Right lobe of liver (tissue), 6 donors: ENCODE data around the gene LAG3. TPM values are rescaled to one million over a fixed set of nuclear protein-coding genes. Genes with fewer than 3 reads are reported as not detected.

Experiments used
- ATAC-seq, 4 donors: fragments of 200-7000 bp; cut with Tn5 transposase; one replicate each; pipeline ENCODE4 v1.9.1; 2020; ENCODE audit warnings: mild to moderate bottlenecking in 4 of 4, moderate library complexity in 4 of 4
- DNase-seq, 3 donors: peaks; one replicate each; pipeline ENCODE4 v3.0.0-alpha.2; 2020
- H3K27ac ChIP-seq, 3 donors: fragments of 200-600 bp; one replicate each; pipeline ENCODE4 v1.8.0; 2022
- H3K27me3 ChIP-seq, 2 donors: fragments of 200-600 bp; one replicate each; pipeline ENCODE4 v1.8.0; 2022
- H3K36me3 ChIP-seq, 4 donors: fragments of 200-600 bp; sonication (generic) in 1 of 4; one replicate each; pipeline versions ENCODE4 v1.5.1 to v1.8.0; 2017 to 2022; ENCODE audit warnings: control low read depth in 1 of 4
- H3K4me1 ChIP-seq, 4 donors: fragments of 200-600 bp; sonication (generic) in 1 of 4; one replicate each; pipeline versions ENCODE4 v1.5.1 to v1.8.0; 2017 to 2022; ENCODE audit warnings: control low read depth in 1 of 4
- H3K4me3 ChIP-seq, 3 donors: fragments of 200-600 bp; one replicate each; pipeline ENCODE4 v1.8.0; 2022
- H3K9me3 ChIP-seq, 4 donors: fragments of 200-600 bp; sonication (generic) in 1 of 4; one replicate each; pipeline versions ENCODE4 v1.5.1 to v1.8.0; 2017 to 2022; ENCODE audit warnings: control low read depth in 1 of 4
- CTCF ChIP-seq, 4 donors: fragments of 200-600 bp in 3 of 4; fragments of 450-650 bp in 1 of 4; IDR thresholded peaks; one replicate each; pipeline versions ENCODE4 v1.5.1 to v1.8.0; 2016 to 2022; ENCODE audit warnings: antibody characterized with exemption in 4 of 4, mild to moderate bottlenecking in 2 of 4
- POLR2A ChIP-seq: fragments of 450-650 bp; IDR thresholded peaks from one replicate; pipeline ENCODE4 v1.6.1; 2017; ENCODE audit warnings: antibody characterized with exemption, mild to moderate bottlenecking
- WGBS: methylation state at CpG from one replicate; pipeline ENCODE4 v1.1.6; 2018; ENCODE audit warnings: low coverage, low lambda C conversion rate; ENCODE audit not compliant: insufficient coverage; ENCODE audit errors: missing lambda C conversion rate; 5-methylcytosine and 5-hydroxymethylcytosine counted together
- intact Hi-C, 2 donors: fragments of 100-400 bp; cut with DNase I; formaldehyde crosslinking; loops; one replicate each; pipeline versions ENCODE4 v1.11.2 to v1.14.1; 2022
- total RNA-seq, 6 experiments: library from RNA; depleted of rRNA in 2 of 6; stranded (reverse); fragments of >200 nt in 2 of 6; fragmentation: NEBNext Ultra II Directional in 3 of 6; extraction: Animal tissue kit (Norgen Biotek cat#: 25700) in 3 of 6; gene quantifications; one replicate each; pipeline versions ENCODE4 v1.1.0 to v1.2.4, GENCODE V29; 2016 to 2023
- donor health status: DM: no; HTN: yes; CAD: no.
- donor health status: DM: no; HTN: no; CAD: no.
- donor health status: DM: no; HTN: no; CAD: no.
- donor health status: DM: no; HTN: yes; CAD: no.
- donor health status: DM: no; HTN: yes; CAD: no.

Gene LAG3
- total RNA-seq, 6 experiments from 2014 or later: 0.18 to 2.3 (median 1.4) TPM

GRCh38 chr12:6809056-6809455 lies 36.7 kb downstream of the LAG3 start:
- Histone ChIP-seq H3K36me3 (no peaks in the 10 kb centered on the region), H3K27ac (no peak overlapping the region), H3K4me1 (no peaks in the 10 kb centered on the region), H3K4me3 (no peak overlapping the region), H3K27me3 (no peaks in the 10 kb centered on the region), H3K9me3 (no peaks in the 10 kb centered on the region)
- TF ChIP-seq CTCF (IDR thresholded peaks at IDR 0.05): no peak
- TF ChIP-seq POLR2A: no peak
- DNase-seq: no peak
- 65% methylated on average over 6 of the region's 10 CpGs for WGBS
- intact Hi-C loops: no loop called here
- ATAC-seq: no peak

- no peaks in the 10 kb centered on the region for H3K36me3 ChIP-seq
- DNase-seq: no peak
- H3K27me3 ChIP-seq: no peaks in the 10 kb centered on the region
- H3K9me3 ChIP-seq: no peaks in the 10 kb centered on the region
- WGBS: 75% methylated on average over 1 of the region's 1 CpG
- intact Hi-C loops: no loop called here
- TF ChIP-seq POLR2A: no peak
- H3K4me3 ChIP-seq: no peak overlapping the region
- no peaks in the 10 kb centered on the region for H3K4me1 ChIP-seq
- no peak overlapping the region for H3K27ac ChIP-seq
- peak in 1 of 4 donors; percentile 12 for ATAC-seq
Measured at GRCh38 chr12:6810758-6811157, 38.4 kb downstream of the LAG3 start.

DNA sequence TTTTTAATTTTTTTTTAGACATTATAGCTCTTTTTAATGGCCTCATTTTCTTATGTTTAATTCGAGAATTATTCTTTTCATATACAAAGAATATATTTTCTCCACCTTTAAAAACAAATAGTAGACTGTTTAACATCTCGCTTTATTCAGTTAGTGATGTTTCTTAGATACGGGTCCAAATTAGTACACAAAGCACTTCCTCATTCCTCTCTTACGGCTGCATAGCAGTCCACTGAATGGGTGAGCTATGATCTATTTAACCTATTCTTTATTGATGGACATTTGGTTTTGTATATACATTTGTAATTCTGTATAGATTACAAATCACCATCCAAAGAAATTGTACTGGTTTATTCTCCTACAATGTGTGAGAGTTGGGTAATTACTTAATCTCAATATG lies 41.0 kb downstream of the LAG3 start:
- no peaks in the 10 kb centered on the region for H3K9me3 ChIP-seq
- H3K36me3 ChIP-seq: no peaks in the 10 kb centered on the region
- ATAC-seq: no peak
- no peak overlapping the region for H3K27ac ChIP-seq
- H3K27me3 ChIP-seq: no peaks in the 10 kb centered on the region
- WGBS: 69% methylated on average over 4 of the region's 4 CpGs
- no peak overlapping the region for H3K4me3 ChIP-seq
- H3K4me1 ChIP-seq: no peaks in the 10 kb centered on the region
- DNase-seq: no peak
- intact Hi-C loops: no loop called here
- no peak for TF ChIP-seq POLR2A
- no peak for TF ChIP-seq CTCF (IDR thresholded peaks at IDR 0.05)

DNA sequence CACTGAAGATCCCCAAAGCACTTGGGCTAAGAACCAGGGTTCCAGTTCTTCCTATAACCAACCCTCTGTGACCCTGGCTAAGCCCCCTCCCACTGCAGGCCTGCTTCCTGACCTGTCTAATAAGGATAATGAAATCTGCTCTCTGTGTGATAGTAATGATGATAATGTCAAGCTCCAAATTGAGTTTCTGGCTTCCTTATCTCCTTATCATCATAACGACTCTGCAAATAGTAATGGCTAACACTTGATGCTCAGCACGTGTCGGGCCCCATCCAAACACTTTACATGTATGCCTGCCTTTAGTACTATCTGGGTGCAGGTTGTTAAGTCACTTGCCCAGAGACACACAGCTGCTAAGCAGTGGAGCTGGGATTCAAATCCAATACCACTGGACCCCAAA lies 44.3 kb downstream of the LAG3 start:
- DNase-seq: no peak
- WGBS: 64% methylated on average over 3 of the region's 3 CpGs
- H3K9me3 ChIP-seq: no peaks in the 10 kb centered on the region
- H3K4me1 ChIP-seq: no peaks in the 10 kb centered on the region
- H3K27ac ChIP-seq: no peak overlapping the region
- ATAC-seq: no peak
- H3K4me3 ChIP-seq: no peak overlapping the region
- H3K36me3 ChIP-seq: no peaks in the 10 kb centered on the region
- no peak for TF ChIP-seq POLR2A
- intact Hi-C loops: no loop called here
- H3K27me3 ChIP-seq: no peaks in the 10 kb centered on the region

DNA sequence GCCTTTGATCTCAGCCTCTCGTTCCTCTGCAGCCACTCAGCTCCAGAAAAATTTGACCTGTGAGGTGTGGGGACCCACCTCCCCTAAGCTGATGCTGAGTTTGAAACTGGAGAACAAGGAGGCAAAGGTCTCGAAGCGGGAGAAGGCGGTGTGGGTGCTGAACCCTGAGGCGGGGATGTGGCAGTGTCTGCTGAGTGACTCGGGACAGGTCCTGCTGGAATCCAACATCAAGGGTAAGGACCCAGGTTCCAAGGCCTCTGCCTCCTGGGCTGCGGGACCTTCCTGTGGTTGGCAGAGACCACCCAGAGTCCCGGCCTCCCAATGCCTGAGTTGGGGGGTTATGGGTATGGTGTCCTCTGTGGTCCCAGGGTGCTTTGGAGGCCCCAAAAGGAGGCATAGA lies 44.8 kb downstream of the LAG3 start:
- H3K27me3 ChIP-seq: no peaks in the 10 kb centered on the region
- no peak for ATAC-seq
- DNase-seq: no peak

More for the DNA sequence above, 44.8 kb downstream of the LAG3 start:
- H3K4me3 ChIP-seq: no peak overlapping the region
- no peaks in the 10 kb centered on the region for H3K36me3 ChIP-seq
- 64% methylated on average over 5 of the region's 8 CpGs for WGBS
- intact Hi-C loops: no loop called here
- TF ChIP-seq CTCF (IDR thresholded peaks at IDR 0.05) (no peak), POLR2A (no peak)
- H3K9me3 ChIP-seq: no peaks in the 10 kb centered on the region
- peaks cover 0 to 5% (median 0%) of the 10 kb centered on the region in 4 donors for H3K4me1 ChIP-seq
- H3K27ac ChIP-seq: no peak overlapping the region
